GM12872 (cell line): Measurements from ENCODE around the gene FAXC.

Experiments
- CTCF ChIP-seq: IDR thresholded peaks from 3 replicates; pipeline ENCODE4 v1.5.1; 2011; ENCODE audit warnings: low read depth, mild to moderate bottlenecking, low read length, moderate library complexity; ENCODE audit not compliant: insufficient read depth

The FAXC gene

GRCh38 chr6:99318566-99318965, 30.9 kb downstream of the FAXC start:
- TF ChIP-seq CTCF = no peak

GRCh38 chr6:99312354-99312753, 37.1 kb downstream of the FAXC start:
- TF ChIP-seq CTCF = no peak

- TF ChIP-seq CTCF = no peak
Observed at GRCh38 chr6:99310553-99310952, 38.9 kb downstream of the FAXC start.

- TF ChIP-seq CTCF = no peak
Observed at GRCh38 chr6:99309557-99309956, 39.9 kb downstream of the FAXC start.

- TF ChIP-seq CTCF = no peak
Observed at GRCh38 chr6:99308788-99309187, 40.7 kb downstream of the FAXC start.

- no peak for TF ChIP-seq CTCF
Observed at GRCh38 chr6:99307295-99307907, 42.1 kb downstream of the FAXC start.

- TF ChIP-seq CTCF = no peak
Observed at GRCh38 chr6:99306341-99306740, 43.1 kb downstream of the FAXC start.
